Measurements from ENCODE around the gene ARHGAP9. TPM values are rescaled to one million over a fixed set of nuclear protein-coding genes. Genes with fewer than 3 reads are reported as not detected.

Gene ARHGAP9
- total RNA-seq, 1 donor from 2014 or later, result 2.9 TPM

GRCh38 chr12:57438400-57438799, 41.3 kb downstream of the ARHGAP9 start:
- Mint-ChIP-seq H3K27ac (ENCODE audit: unreplicated experiment) (no peak overlapping the region), H3K4me3 (ENCODE audit: unreplicated experiment) (no peak overlapping the region), H3K4me1 (ENCODE audit: low read depth) (peaks cover 4% of the 10 kb centered on the region), H3K27me3 (ENCODE audit: low read depth) (no peaks in the 10 kb centered on the region), H3K9me3 (ENCODE audit: low read depth) (no peaks in the 10 kb centered on the region), H3K36me3 (ENCODE audit: low read depth) (no peaks in the 10 kb centered on the region)
- TF ChIP-seq, protein P1, sequence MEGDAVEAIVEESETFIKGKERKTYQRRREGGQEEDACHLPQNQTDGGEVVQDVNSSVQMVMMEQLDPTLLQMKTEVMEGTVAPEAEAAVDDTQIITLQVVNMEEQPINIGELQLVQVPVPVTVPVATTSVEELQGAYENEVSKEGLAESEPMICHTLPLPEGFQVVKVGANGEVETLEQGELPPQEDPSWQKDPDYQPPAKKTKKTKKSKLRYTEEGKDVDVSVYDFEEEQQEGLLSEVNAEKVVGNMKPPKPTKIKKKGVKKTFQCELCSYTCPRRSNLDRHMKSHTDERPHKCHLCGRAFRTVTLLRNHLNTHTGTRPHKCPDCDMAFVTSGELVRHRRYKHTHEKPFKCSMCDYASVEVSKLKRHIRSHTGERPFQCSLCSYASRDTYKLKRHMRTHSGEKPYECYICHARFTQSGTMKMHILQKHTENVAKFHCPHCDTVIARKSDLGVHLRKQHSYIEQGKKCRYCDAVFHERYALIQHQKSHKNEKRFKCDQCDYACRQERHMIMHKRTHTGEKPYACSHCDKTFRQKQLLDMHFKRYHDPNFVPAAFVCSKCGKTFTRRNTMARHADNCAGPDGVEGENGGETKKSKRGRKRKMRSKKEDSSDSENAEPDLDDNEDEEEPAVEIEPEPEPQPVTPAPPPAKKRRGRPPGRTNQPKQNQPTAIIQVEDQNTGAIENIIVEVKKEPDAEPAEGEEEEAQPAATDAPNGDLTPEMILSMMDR (IDR thresholded peaks at IDR 0.05), result no peak
- no peak for DNase-seq (ENCODE audit: low spot score)

DNA sequence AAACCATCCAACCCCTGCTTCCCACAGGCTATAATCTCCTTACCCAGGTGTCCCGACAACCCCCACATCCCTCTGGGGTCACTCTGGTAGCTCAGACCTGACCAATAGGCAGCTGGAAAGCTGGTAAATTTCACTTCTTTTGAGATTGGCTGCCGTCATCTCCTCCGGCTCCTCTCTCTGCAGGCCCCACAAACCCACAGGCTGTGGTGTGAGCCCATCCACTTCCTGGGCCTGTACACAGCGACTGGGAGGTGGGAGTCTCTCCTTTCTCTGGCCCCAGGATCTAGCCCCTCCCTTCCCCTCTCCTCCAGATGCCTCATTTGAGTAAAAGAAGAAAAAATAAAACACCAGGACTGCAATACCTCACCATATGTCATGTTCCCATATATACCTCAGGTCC, 44.4 kb downstream of the ARHGAP9 start:
- Mint-ChIP-seq H3K27ac (ENCODE audit: unreplicated experiment) (no peak overlapping the region), H3K9me3 (ENCODE audit: low read depth) (no peaks in the 10 kb centered on the region), H3K4me3 (ENCODE audit: unreplicated experiment) (no peak overlapping the region)

GRCh38 chr12:57434517-57435223, 45.0 kb downstream of the ARHGAP9 start, which contains the start of gene INHBC:
Gene INHBC (plus strand): TSS chr12:57434784. CDS start chr12:57434887, 103 bp downstream.
- no peaks in the 10 kb centered on the region for H3K9me3 Mint-ChIP-seq (ENCODE audit: low read depth)
- TF ChIP-seq, protein P1 (IDR thresholded peaks at IDR 0.05), result no peak
- no peak within 1 kb of the TSS for H3K27ac Mint-ChIP-seq (ENCODE audit: unreplicated experiment)
- no peak within 1 kb of the TSS for H3K4me3 Mint-ChIP-seq (ENCODE audit: unreplicated experiment)
- no peaks in the 10 kb centered on the region for H3K27me3 Mint-ChIP-seq (ENCODE audit: low read depth)
- DNase-seq (ENCODE audit: low spot score), result peak; percentile 79
- H3K4me1 Mint-ChIP-seq (ENCODE audit: low read depth), result peaks cover 12% of the 10 kb centered on the region
- H3K36me3 Mint-ChIP-seq (ENCODE audit: low read depth), result no peaks in the 10 kb centered on the region

More for the DNA sequence above, 44.4 kb downstream of the ARHGAP9 start:
- Mint-ChIP-seq H3K4me1 (ENCODE audit: low read depth) (peaks cover 10% of the 10 kb centered on the region), H3K27me3 (ENCODE audit: low read depth) (no peaks in the 10 kb centered on the region), H3K36me3 (ENCODE audit: low read depth) (no peaks in the 10 kb centered on the region)
- TF ChIP-seq, protein P1 (IDR thresholded peaks at IDR 0.05), result no peak
- DNase-seq (ENCODE audit: low spot score), result peak; percentile 28

- Mint-ChIP-seq H3K9me3 (ENCODE audit: low read depth) (no peaks in the 10 kb centered on the region), H3K4me1 (ENCODE audit: low read depth) (peaks cover 20% of the 10 kb centered on the region), H3K27ac (ENCODE audit: unreplicated experiment) (no peak overlapping the region), H3K36me3 (ENCODE audit: low read depth) (no peaks in the 10 kb centered on the region), H3K4me3 (ENCODE audit: unreplicated experiment) (no peak overlapping the region), H3K27me3 (ENCODE audit: low read depth) (no peaks in the 10 kb centered on the region)
- TF ChIP-seq, protein P1 (IDR thresholded peaks at IDR 0.05), result no peak
- no peak for DNase-seq (ENCODE audit: low spot score)
These were observed 46.3 kb downstream of the ARHGAP9 start for GRCh38 chr12:57433370-57433769.

DNA sequence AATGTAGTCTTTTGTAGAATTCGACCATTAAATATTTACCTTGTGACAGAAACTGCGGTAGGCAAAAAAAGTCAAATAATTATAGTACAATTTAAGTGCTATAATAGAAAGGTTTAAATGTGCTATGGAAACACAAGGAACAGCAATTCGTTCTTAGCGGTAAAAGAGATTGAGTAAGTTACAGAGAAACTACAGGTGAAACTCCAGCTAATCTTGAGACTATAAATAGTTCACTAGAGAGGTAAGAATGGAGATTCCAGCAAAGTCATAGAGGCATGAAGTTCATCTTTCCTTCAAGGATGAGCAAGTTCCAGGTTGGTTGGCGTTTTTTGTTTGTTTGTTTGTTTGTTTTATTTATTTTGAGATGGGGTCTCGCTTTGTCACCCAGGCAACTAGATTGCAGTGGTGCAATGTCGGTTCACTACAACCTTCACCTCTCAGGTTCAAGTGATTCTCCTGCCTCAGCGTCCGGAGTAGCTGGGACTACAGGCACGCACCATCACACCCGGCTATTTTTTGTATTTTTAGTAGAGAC, 47.9 kb downstream of the ARHGAP9 start:
- H3K4me3 Mint-ChIP-seq (ENCODE audit: unreplicated experiment), result peak overlapping the region; percentile 89
- DNase-seq (ENCODE audit: low spot score), result no peak
- no peaks in the 10 kb centered on the region for H3K9me3 Mint-ChIP-seq (ENCODE audit: low read depth)
- TF ChIP-seq, protein P1 (IDR thresholded peaks at IDR 0.05), result no peak
- no peaks in the 10 kb centered on the region for H3K36me3 Mint-ChIP-seq (ENCODE audit: low read depth)
- H3K27ac Mint-ChIP-seq (ENCODE audit: unreplicated experiment), result peak overlapping the region; percentile 98
- no peaks in the 10 kb centered on the region for H3K27me3 Mint-ChIP-seq (ENCODE audit: low read depth)
- H3K4me1 Mint-ChIP-seq (ENCODE audit: low read depth), result peaks cover 28% of the 10 kb centered on the region

All from chondrocyte (in vitro differentiated cells).